ENCODE results near the gene PYGO1.
"Not testable (repeated sequence)": the region's sequence is repeated elsewhere in the genome, so short reads cannot be mapped to it uniquely, and the experiment has no call there.

Gene PYGO1

GRCh38 chr15:55601374-55601773 lies 13.2 kb upstream of the PYGO1 start:
- DNase-seq (ENCODE audit: extremely low spot score) = no peak
- ChIA-PET POLR2A (no interaction called here), CTCF (interaction anchor here (1.5 kb wide), 1 partner anchor 22 kb away, joined by 3 read pairs; no protein-coding TSS in a partner anchor)
- TF ChIP-seq CTCF (IDR thresholded peaks at IDR 0.05; ENCODE audit: control extremely low read depth, extremely low read depth, low read depth, missing control alignments) = no peak

DNA sequence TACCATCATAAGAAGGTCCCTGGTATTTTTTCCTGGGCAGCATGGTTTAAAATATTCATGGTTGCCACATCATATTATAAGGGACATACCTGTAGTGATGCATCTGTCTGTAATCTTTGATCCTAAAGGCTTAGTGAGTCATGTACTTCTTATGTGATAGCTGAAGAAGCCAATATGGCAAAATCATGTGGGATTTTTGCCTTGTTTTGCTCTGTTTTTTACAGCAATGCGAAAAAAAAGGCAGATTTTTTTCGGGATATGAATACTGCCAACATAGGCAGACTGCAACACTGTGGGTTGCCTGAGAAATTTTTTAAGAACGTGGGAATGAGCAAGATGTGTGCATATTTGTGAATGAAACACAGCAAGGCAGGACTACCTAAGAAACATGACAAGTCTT lies 11.3 kb upstream of the PYGO1 start:
- ChIA-PET POLR2A (no interaction called here), CTCF (no interaction called here)
- DNase-seq (ENCODE audit: extremely low spot score) = no peak
- no peak for TF ChIP-seq CTCF (IDR thresholded peaks at IDR 0.05; ENCODE audit: control extremely low read depth, extremely low read depth, low read depth, missing control alignments)

DNA sequence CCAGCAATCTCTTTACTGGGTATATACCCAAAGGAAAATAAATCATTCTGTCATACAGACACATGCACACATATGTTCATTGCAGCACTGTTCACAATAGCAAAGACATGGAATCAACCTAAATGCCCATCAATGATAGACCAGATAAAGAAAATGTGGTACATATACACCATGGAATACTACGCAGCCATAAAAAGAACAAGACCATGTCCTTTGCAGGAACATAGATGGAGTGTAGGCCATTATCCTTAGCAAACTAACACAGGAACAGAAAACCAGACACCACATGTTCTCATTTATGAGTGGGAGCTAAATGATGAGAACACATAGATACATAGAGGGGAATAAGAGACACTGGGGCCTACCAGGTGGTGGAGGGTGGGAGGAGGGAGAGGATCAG lies 4.9 kb upstream of the PYGO1 start:
- POLR2A ChIA-PET; DNase-seq (ENCODE audit: extremely low spot score): not testable (repeated sequence)
- CTCF ChIA-PET = interaction anchor here (0.9 to 1.4 kb wide), 3 partner anchors 10 to 57 kb away, joined by 3 read pairs; no protein-coding TSS in a partner anchor

DNA sequence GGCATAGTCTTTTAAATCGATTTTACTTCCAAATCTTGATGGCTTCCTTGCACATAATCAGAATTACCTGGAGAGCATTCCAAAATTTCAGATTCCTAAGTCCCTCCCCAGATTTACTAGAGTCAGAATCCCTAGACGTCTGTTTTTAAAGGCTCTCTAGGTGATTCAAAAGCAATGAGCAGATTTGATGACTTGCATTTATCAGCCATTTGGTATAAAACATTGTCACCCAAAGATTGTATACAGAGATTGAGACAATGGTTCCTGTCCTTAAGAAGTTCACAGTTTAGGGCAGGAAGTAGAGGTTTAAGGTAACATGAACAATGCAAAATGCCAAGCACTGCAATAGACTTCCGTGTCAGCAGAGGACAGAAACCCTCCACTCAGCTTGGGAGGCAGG lies 2.6 kb upstream of the PYGO1 start:
- CTCF ChIA-PET = no interaction called here
- TF ChIP-seq CTCF (IDR thresholded peaks at IDR 0.05; ENCODE audit: control extremely low read depth, extremely low read depth, low read depth, missing control alignments) = no peak
- POLR2A ChIA-PET = no interaction called here
- DNase-seq (ENCODE audit: extremely low spot score) = no peak

DNA sequence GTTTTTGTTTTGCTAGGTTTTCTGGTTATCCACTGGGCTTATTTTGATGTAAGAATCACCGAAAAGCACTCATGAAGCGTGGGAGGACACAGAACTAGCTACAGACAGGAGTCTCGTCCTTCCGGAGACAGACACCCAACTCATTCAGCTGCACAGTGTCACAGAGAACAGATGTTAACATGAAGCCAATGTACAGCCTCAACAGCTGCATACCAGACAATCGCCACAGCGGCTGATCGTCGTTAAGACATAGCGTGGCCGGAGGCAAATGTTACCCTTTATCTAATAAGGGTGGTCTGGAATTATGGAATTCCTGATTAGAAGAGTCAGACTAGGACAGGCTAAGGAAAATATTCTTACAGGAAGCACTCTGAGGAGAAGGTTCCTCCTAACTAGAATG lies 1.1 kb upstream of the PYGO1 start:
- no peak for TF ChIP-seq CTCF (IDR thresholded peaks at IDR 0.05; ENCODE audit: control extremely low read depth, extremely low read depth, low read depth, missing control alignments)
- CTCF ChIA-PET = no interaction called here
- no peak for DNase-seq (ENCODE audit: extremely low spot score)
- POLR2A ChIA-PET = no interaction called here

GRCh38 chr15:55588815-55589115 lies 620 bp upstream of the PYGO1 start:
- ChIA-PET POLR2A (no interaction called here), CTCF (no interaction called here)
- TF ChIP-seq CTCF (IDR thresholded peaks at IDR 0.05; ENCODE audit: control extremely low read depth, extremely low read depth, low read depth, missing control alignments) = no peak
- no peak for DNase-seq (ENCODE audit: extremely low spot score)

- DNase-seq (ENCODE audit: extremely low spot score) = no peak
- ChIA-PET POLR2A (no interaction called here), CTCF (no interaction called here)
- no peak for TF ChIP-seq CTCF (IDR thresholded peaks at IDR 0.05; ENCODE audit: control extremely low read depth, extremely low read depth, low read depth, missing control alignments)
Measured at GRCh38 chr15:55587321-55588069, 650 bp downstream of the PYGO1 start.

Measured in GM10248 (cell line).